M059J (cell line): ENCODE measurements around the gene ACP2. TPM values are rescaled to one million over a fixed set of nuclear protein-coding genes. Genes with fewer than 3 reads are reported as not detected.
"Not testable (repeated sequence)": the region's sequence is repeated elsewhere in the genome, so short reads cannot be mapped to it uniquely, and the experiment has no call there.

ENCODE experiments used
- DNase-seq: peaks from one replicate; pipeline ENCODE4 v3.0.0-alpha.2; 2012; ENCODE audit warnings: low read depth
- total RNA-seq: library from RNA; depleted of rRNA; stranded (reverse); fragments of >200 nt; shearing (Covaris generic); gene quantifications from 2 replicates; pipeline ENCODE4 v1.2.3, GENCODE V29; 2014; rRNA removed

The ACP2 gene
- total RNA-seq, 1 experiment from 2014 or later, result 74.4 TPM

- no peak for DNase-seq
Measured at GRCh38 chr11:47202576-47202975, 46.0 kb downstream of the ACP2 start.

- DNase-seq, result no peak
Measured at GRCh38 chr11:47201015-47201414, 47.6 kb downstream of the ACP2 start.

GRCh38 chr11:47198161-47198560 is 50.5 kb downstream of the ACP2 start:
- DNase-seq, result not testable (repeated sequence)

- DNase-seq, result peak; percentile 58
Measured at GRCh38 chr11:47192111-47192510, 56.5 kb downstream of the ACP2 start.

GRCh38 chr11:47191137-47191536 is 57.5 kb downstream of the ACP2 start:
- peak; percentile 69 for DNase-seq

Other genes starting within 250 kb of the ACP2 start
- gene ARFGAP2, start 71.9 kb downstream of the ACP2 start, total RNA-seq, result 119 and 130 TPM in 2 replicates
- 13.3 and 15.8 TPM in 2 replicates for gene PACSIN3, start 62.4 kb downstream of the ACP2 start, total RNA-seq
- gene DDB2, start 33.8 kb downstream of the ACP2 start, total RNA-seq, result 21.2 and 23.2 TPM in 2 replicates
- gene NR1H3, start 9.2 kb upstream of the ACP2 start, total RNA-seq, result 7.7 and 13.1 TPM in 2 replicates
- 13.3 and 25.1 TPM in 2 replicates for gene MADD, start 21.3 kb upstream of the ACP2 start, total RNA-seq
- gene MYBPC3, start 103.9 kb upstream of the ACP2 start, total RNA-seq, result not detected in 2 replicates
- not detected in 2 replicates for gene SPI1, start 129.7 kb upstream of the ACP2 start, total RNA-seq
- 23.2 and 43.9 TPM in 2 replicates for gene SLC39A13, start 159.8 kb upstream of the ACP2 start, total RNA-seq
- gene PSMC3, start 177.6 kb upstream of the ACP2 start, total RNA-seq, result 283 and 294 TPM in 2 replicates
- not detected in 2 replicates for gene RAPSN, start 200.3 kb upstream of the ACP2 start, total RNA-seq